Esophagus squamous epithelium (tissue), 5 donors: ENCODE measurements around the gene OR4X1. TPM values are rescaled to one million over a fixed set of nuclear protein-coding genes. Genes with fewer than 3 reads are reported as not detected.
"Not testable (repeated sequence)": the region's sequence is repeated elsewhere in the genome, so short reads cannot be mapped to it uniquely, and the experiment has no call there.

Source experiments
- DNase-seq: peaks from one replicate; lab custom pipeline; 2025; lab: John Stamatoyannopoulos, UW
- H3K27ac ChIP-seq, 4 donors: fragments of 200-600 bp; sonication (generic); one replicate each; pipeline ENCODE4 v1.5.1; 2016 to 2019; ENCODE audit warnings: mild to moderate bottlenecking in 1 of 4
- H3K27me3 ChIP-seq, 4 donors: fragments of 200-600 bp; sonication (generic); 1 replicate in 3 of 4; 2 replicates in 1 of 4; pipeline versions ENCODE4 v1.5.1 to v1.6.0; 2017 to 2021; ENCODE audit warnings: antibody characterized with exemption in 1 of 4
- H3K36me3 ChIP-seq, 3 donors: fragments of 200-600 bp; sonication (generic); one replicate each; pipeline ENCODE4 v1.5.1; 2016 to 2019
- H3K4me1 ChIP-seq, 3 donors: fragments of 200-600 bp; sonication (generic); one replicate each; pipeline ENCODE4 v1.5.1; 2017 to 2019
- H3K4me3 ChIP-seq, 4 donors: fragments of 200-600 bp; sonication (generic); 1 replicate in 3 of 4; 2 replicates in 1 of 4; pipeline ENCODE4 v1.5.1; 2016 to 2019; ENCODE audit warnings: mild to moderate bottlenecking in 2 of 4, moderate library complexity in 1 of 4
- H3K9me3 ChIP-seq, 3 donors: fragments of 200-600 bp; sonication (generic); one replicate each; pipeline ENCODE4 v1.5.1; 2016 to 2019
- CTCF ChIP-seq, 6 experiments: fragments of 450-650 bp in 4 of 6; fragments of 200-600 bp in 2 of 6; sonication (generic) in 2 of 6; IDR thresholded peaks; one replicate each; pipeline ENCODE4 v1.5.1; 2016 to 2019; ENCODE audit warnings: antibody characterized with exemption in 6 of 6, mild to moderate bottlenecking in 4 of 6, moderate library complexity in 4 of 6
- POLR2A ChIP-seq, 4 donors: fragments of 450-650 bp; IDR thresholded peaks; one replicate each; pipeline ENCODE4 v1.6.1; 2017; ENCODE audit warnings: antibody characterized with exemption in 4 of 4, mild to moderate bottlenecking in 4 of 4, moderate library complexity in 3 of 4
- WGBS, 2 donors: methylation state at CpG; one replicate each; pipeline ENCODE4 v1.1.5; 2018; 5-methylcytosine and 5-hydroxymethylcytosine counted together
- intact Hi-C: fragments of 100-400 bp; cut with DNase I; formaldehyde crosslinking; loops from one replicate; pipeline ENCODE4 v1.15.0; 2022
- total RNA-seq, 4 donors: library from RNA; depleted of rRNA; stranded (reverse); fragments of >200 nt; gene quantifications; one replicate each; pipeline ENCODE4 v1.1.0, GENCODE V29; 2016
- donor health status: DM: yes; HTN: yes; CAD: no.

Gene OR4X1
- total RNA-seq: not detected

GRCh38 chr11:48263423-48263911 lies at the start of gene OR4X1:
Gene OR4X1 (plus strand): TSS chr11:48263861. CDS start chr11:48263861, 0 bp downstream.
- DNase-seq: no peak
- no peaks in the 10 kb centered on the region for H3K27me3 ChIP-seq
- H3K36me3 ChIP-seq: no peaks in the 10 kb centered on the region
- no peak within 1 kb of the TSS for H3K27ac ChIP-seq
- intact Hi-C loops: no loop called here
- H3K4me1 ChIP-seq: no peaks in the 10 kb centered on the region
- WGBS, 2 donors: 14 to 32% methylated on average over 3 of the region's 3 CpGs
- H3K9me3 ChIP-seq: no peaks in the 10 kb centered on the region
- TF ChIP-seq POLR2A (IDR thresholded peaks at IDR 0.05) (no peak), CTCF (IDR thresholded peaks at IDR 0.05) (no peak)
- no peak within 1 kb of the TSS for H3K4me3 ChIP-seq

GRCh38 chr11:48216510-48216909 lies 47.2 kb upstream of the OR4X1 start, which contains the start of gene OR4B1:
Gene OR4B1 (plus strand): TSS chr11:48216810. CDS start chr11:48216810, 0 bp downstream.
- H3K4me1 ChIP-seq: no peaks in the 10 kb centered on the region
- no peak for DNase-seq
- H3K4me3 ChIP-seq: no peak within 1 kb of the TSS
- TF ChIP-seq CTCF (IDR thresholded peaks at IDR 0.05) (no peak), POLR2A (IDR thresholded peaks at IDR 0.05) (no peak)
- no peaks in the 10 kb centered on the region for H3K36me3 ChIP-seq
- 66 to 74% methylated on average over 2 of the region's 2 CpGs for WGBS, 2 donors
- H3K27ac ChIP-seq: no peak within 1 kb of the TSS
- intact Hi-C loops: no loop called here
- H3K27me3 ChIP-seq: no peaks in the 10 kb centered on the region
- H3K9me3 ChIP-seq: no peaks in the 10 kb centered on the region

GRCh38 chr11:48228761-48229160 lies 34.9 kb upstream of the OR4X1 start:
- intact Hi-C loops: no loop called here
- WGBS, 2 donors: 0 to 83% methylated on average over 1 of the region's 18 CpGs
- no peaks in the 10 kb centered on the region for H3K27me3 ChIP-seq
- no peaks in the 10 kb centered on the region for H3K36me3 ChIP-seq
- H3K4me1 ChIP-seq: no peaks in the 10 kb centered on the region
- no peak overlapping the region for H3K27ac ChIP-seq
- no peak for TF ChIP-seq POLR2A (IDR thresholded peaks at IDR 0.05)
- no peak for TF ChIP-seq CTCF (IDR thresholded peaks at IDR 0.05)
- H3K9me3 ChIP-seq: peaks cover 0 to 15% (median 0%) of the 10 kb centered on the region in 3 donors
- no peak overlapping the region for H3K4me3 ChIP-seq
- DNase-seq: no peak

GRCh38 chr11:48230057-48230456 lies 33.6 kb upstream of the OR4X1 start:
- H3K27ac ChIP-seq, DNase-seq, H3K4me3 ChIP-seq, intact Hi-C loops, H3K4me1 ChIP-seq, H3K27me3 ChIP-seq, H3K36me3 ChIP-seq: not testable (repeated sequence)
- WGBS, 2 donors: 79 to 87% methylated on average over 7 to 8 of the region's 11 CpGs
- peaks cover 0 to 15% (median 0%) of the 10 kb centered on the region in 3 donors for H3K9me3 ChIP-seq

- H3K36me3 ChIP-seq: no peaks in the 10 kb centered on the region
- WGBS, 2 donors: 13 to 27% methylated on average over 3 of the region's 3 CpGs
- no peak for DNase-seq
- TF ChIP-seq CTCF (IDR thresholded peaks at IDR 0.05) (no peak), POLR2A (IDR thresholded peaks at IDR 0.05) (no peak)
- no peak overlapping the region for H3K4me3 ChIP-seq
- H3K27ac ChIP-seq: no peak overlapping the region
- no peaks in the 10 kb centered on the region for H3K9me3 ChIP-seq
- H3K4me1 ChIP-seq: no peaks in the 10 kb centered on the region
- intact Hi-C loops: no loop called here
- no peaks in the 10 kb centered on the region for H3K27me3 ChIP-seq
Measured at GRCh38 chr11:48237727-48238126, 25.9 kb upstream of the OR4X1 start.

- no peak for DNase-seq
- H3K27ac ChIP-seq: no peak overlapping the region
- 50 to 78% methylated on average over 1 to 2 of the region's 3 CpGs for WGBS, 2 donors
- H3K27me3 ChIP-seq: no peaks in the 10 kb centered on the region
- intact Hi-C loops: no loop called here
- H3K4me3 ChIP-seq: no peak overlapping the region
- TF ChIP-seq CTCF (IDR thresholded peaks at IDR 0.05): no peak
- TF ChIP-seq POLR2A (IDR thresholded peaks at IDR 0.05): no peak
- H3K4me1 ChIP-seq: no peaks in the 10 kb centered on the region
- H3K36me3 ChIP-seq: no peaks in the 10 kb centered on the region
- no peaks in the 10 kb centered on the region for H3K9me3 ChIP-seq
Measured at GRCh38 chr11:48242501-48242900, 21.2 kb upstream of the OR4X1 start.
